Caco-2 (cell line): Measurements from ENCODE around the gene ERICH2. TPM values are rescaled to one million over a fixed set of nuclear protein-coding genes. Genes with fewer than 3 reads are reported as not detected.

ENCODE experiments used
- BruUV-seq: library from RNA; stranded (reverse); fragments of 400-500 nt; replicated peaks from 2 replicates; lab custom pipeline; 2021; lab: Mats Ljungman, UMichigan
- CTCF ChIA-PET: fragments of 300-600 bp; sonication (Branson Sonifier 250); formaldehyde crosslinking; loops from one replicate; lab custom pipeline; 2022; ENCODE audit warnings: antibody characterized with exemption; lab: Charles Lee
- POLR2A ChIA-PET: fragments of 300-600 bp; sonication (Branson Sonifier 250); formaldehyde crosslinking; loops from one replicate; lab custom pipeline; 2022; ENCODE audit warnings: antibody characterized with exemption; lab: Charles Lee
- DNase-seq, 2 experiments: peaks; one replicate each; pipeline versions ENCODE4 v3.0.0 to v3.0.0-alpha.2; 2020 to 2022
- H3K27me3 ChIP-seq: replicated peaks from 2 replicates; pipeline ENCODE4 v1.6.0; 2011; ENCODE audit warnings: low read length; ENCODE audit not compliant: control insufficient read depth, insufficient read depth
- H3K36me3 ChIP-seq: 2 replicates; pipeline ENCODE4 v1.5.1; 2011; ENCODE audit warnings: low read length; ENCODE audit not compliant: control insufficient read depth, insufficient read depth
- H3K4me1 ChIP-seq: fragments of 250-450 bp; sonication (Bioruptor Pico); 2 replicates; pipeline ENCODE4 v1.5.1; 2020; ENCODE audit warnings: mild to moderate bottlenecking
- H3K4me3 ChIP-seq: 2 replicates; pipeline ENCODE4 v1.5.1; 2011; ENCODE audit warnings: low read depth, mild to moderate bottlenecking, control low read depth, low read length
- H3K9me3 ChIP-seq: fragments of 250-450 bp; sonication (Bioruptor Pico); 2 replicates; pipeline ENCODE4 v1.5.1; 2020; ENCODE audit warnings: mild to moderate bottlenecking, moderate library complexity
- H3K27ac Mint-ChIP-seq: one replicate; pipeline ENCODE4 v1.8.0; 2022; ENCODE audit warnings: mixed read lengths; ENCODE audit not compliant: unreplicated experiment
- H3K27me3 Mint-ChIP-seq: one replicate; pipeline ENCODE4 v1.8.0; 2022; ENCODE audit warnings: mixed read lengths; ENCODE audit not compliant: insufficient read depth, unreplicated experiment
- H3K36me3 Mint-ChIP-seq: one replicate; pipeline ENCODE4 v1.8.0; 2022; ENCODE audit warnings: mild to moderate bottlenecking, mixed read lengths; ENCODE audit not compliant: insufficient read depth, unreplicated experiment
- H3K4me1 Mint-ChIP-seq: one replicate; pipeline ENCODE4 v1.8.0; 2022; ENCODE audit warnings: low read depth, mixed read lengths; ENCODE audit not compliant: unreplicated experiment
- H3K4me3 Mint-ChIP-seq: one replicate; pipeline ENCODE4 v1.8.0; 2022; ENCODE audit warnings: mild to moderate bottlenecking, moderate library complexity, mixed read lengths; ENCODE audit not compliant: unreplicated experiment
- H3K9me3 Mint-ChIP-seq: one replicate; pipeline ENCODE4 v1.8.0; 2022; ENCODE audit warnings: mixed read lengths; ENCODE audit not compliant: unreplicated experiment
- CTCF ChIP-seq, 2 experiments: fragments of 200-600 bp in 1 of 2; IDR thresholded peaks; 1 replicate in 1 of 2; 2 replicates in 1 of 2; pipeline versions ENCODE4 v1.5.1 to v1.8.0; 2011 to 2022; ENCODE audit warnings: antibody characterized with exemption in 1 of 2, control low read depth in 1 of 2, inconsistent platforms in 1 of 2, low read depth in 1 of 2, low read length in 1 of 2, mild to moderate bottlenecking in 1 of 2, moderate library complexity in 1 of 2; ENCODE audit not compliant: insufficient read depth in 1 of 2, severe bottlenecking in 1 of 2, unreplicated experiment in 1 of 2
- intact Hi-C: fragments of 100-400 bp; cut with micrococcal nuclease; formaldehyde crosslinking; loops from one replicate; pipeline ENCODE4 v1.10.0; 2022; ENCODE audit not compliant: unreplicated experiment
- total RNA-seq: library from RNA; stranded (reverse); gene quantifications from 2 replicates; pipeline ENCODE4 v1.2.3, GENCODE V29; 2022

ERICH2 gene
- total RNA-seq, 1 experiment from 2014 or later, result 3.1 TPM

DNA sequence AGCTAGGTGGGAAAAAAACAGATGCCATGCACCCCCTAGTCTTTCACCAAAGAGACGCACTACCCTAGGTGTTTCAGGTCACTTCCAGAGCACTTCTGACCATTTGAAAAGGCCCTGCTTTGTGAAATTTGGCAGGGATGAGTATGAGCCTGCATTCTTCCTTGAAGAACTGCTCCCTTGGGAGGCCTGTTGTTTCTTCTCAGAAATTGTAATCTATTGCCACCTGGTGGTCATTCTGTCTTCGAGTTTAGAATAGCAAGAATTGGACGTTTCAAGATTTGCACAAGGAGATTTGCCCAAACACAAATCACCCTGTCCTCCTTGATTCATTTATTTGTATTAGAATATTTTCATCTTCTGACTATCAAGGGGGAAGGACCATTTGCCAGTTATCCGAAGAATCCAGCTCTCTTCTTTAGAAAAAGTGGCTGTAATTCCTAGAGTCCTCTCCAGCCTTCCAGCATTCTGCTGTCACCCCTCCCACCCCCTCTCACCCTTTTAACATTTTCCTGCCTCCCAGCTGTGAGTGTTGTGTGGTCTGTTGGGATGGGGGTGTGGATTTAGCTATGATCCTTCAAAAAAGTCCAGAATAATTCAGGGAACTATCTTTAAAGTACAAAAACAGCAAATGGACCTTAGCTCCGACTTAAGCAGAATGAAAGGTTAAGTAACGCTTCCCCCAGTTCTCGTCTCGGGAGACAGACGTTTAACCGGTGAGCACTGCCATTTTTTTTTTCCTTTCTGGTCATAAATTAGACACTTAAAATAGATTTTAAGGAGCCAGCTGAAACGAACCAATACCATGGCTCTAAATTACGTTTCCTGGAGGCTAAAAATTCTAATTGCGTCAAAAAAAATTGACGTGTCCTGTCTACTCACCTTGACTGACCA lies 42.8 kb downstream of the ERICH2 start:
- no peaks in the 10 kb centered on the region for H3K9me3 ChIP-seq
- no peaks in the 10 kb centered on the region for H3K36me3 ChIP-seq
- ChIA-PET CTCF (interaction anchor here (0.6 to 1.4 kb wide), 4 partner anchors 97 to 413 kb away, joined by 3 to 5 read pairs (median 4); no protein-coding TSS in a partner anchor), POLR2A (no interaction called here)
- H3K36me3 Mint-ChIP-seq, result no peaks in the 10 kb centered on the region
- BruUV-seq, result no TSS peak
- DNase-seq, result peak in 1 of 2 experiments; percentile 78
- peak; percentile 65 to 82 for TF ChIP-seq CTCF (IDR thresholded peaks at IDR 0.05; ENCODE audit: insufficient read depth in 1 of 2, low read depth in 1 of 2, low read length in 1 of 2, severe bottlenecking in 1 of 2, unreplicated experiment in 1 of 2)
- H3K27me3 ChIP-seq, result no peaks in the 10 kb centered on the region
- intact Hi-C loops, result loop anchor here (1.0 to 10.0 kb wide), 7 partner anchors 43 to 577 kb away; partner anchors contain the start of genes ERICH2 and SP5
- H3K4me3 Mint-ChIP-seq, result peak overlapping the region; percentile 34
- H3K4me3 ChIP-seq, result no peak overlapping the region
- H3K9me3 Mint-ChIP-seq, result no peaks in the 10 kb centered on the region
- H3K4me1 ChIP-seq, result peaks cover 11% of the 10 kb centered on the region; the same call in 1 of the 2 replicates
- H3K27ac Mint-ChIP-seq, result no peak overlapping the region
- H3K4me1 Mint-ChIP-seq, result no peaks in the 10 kb centered on the region
- peaks cover 3% of the 10 kb centered on the region for H3K27me3 Mint-ChIP-seq

GRCh38 chr2:170813611-170814532 lies 43.7 kb downstream of the ERICH2 start:
- intact Hi-C loops, result loop anchor here (1.0 to 10.0 kb wide), 2 partner anchors 229 to 291 kb away; no protein-coding TSS in a partner anchor
- Histone ChIP-seq H3K4me3 (no peak overlapping the region), H3K36me3 (no peaks in the 10 kb centered on the region), H3K4me1 (peaks cover 11% of the 10 kb centered on the region; the same call in 1 of the 2 replicates), H3K27me3 (no peaks in the 10 kb centered on the region), H3K9me3 (no peaks in the 10 kb centered on the region)
- POLR2A ChIA-PET, result no interaction called here
- CTCF ChIA-PET, result interaction anchor here (0.6 to 1.4 kb wide), 5 partner anchors 50 to 414 kb away, joined by 3 to 5 read pairs (median 4); no protein-coding TSS in a partner anchor
- Mint-ChIP-seq H3K36me3 (no peaks in the 10 kb centered on the region), H3K4me1 (peaks cover 5% of the 10 kb centered on the region), H3K4me3 (peak overlapping the region; percentile 34), H3K27me3 (peaks cover 7% of the 10 kb centered on the region), H3K9me3 (no peaks in the 10 kb centered on the region), H3K27ac (no peak overlapping the region)
- peak; percentile 57 to 64 for DNase-seq
- BruUV-seq, result no TSS peak
- no peak for TF ChIP-seq CTCF (IDR thresholded peaks at IDR 0.05; ENCODE audit: insufficient read depth in 1 of 2, low read depth in 1 of 2, low read length in 1 of 2, severe bottlenecking in 1 of 2, unreplicated experiment in 1 of 2)
